H9 (cell line): ENCODE results near the gene PRLHR. TPM values are rescaled to one million over a fixed set of nuclear protein-coding genes. Genes with fewer than 3 reads are reported as not detected.

Experiments used
- DNase-seq: peaks from one replicate; pipeline ENCODE4 v3.0.0-alpha.2; 2017
- H2AFZ ChIP-seq: one replicate; pipeline ENCODE4 v1.6.1; 2013; ENCODE audit warnings: mild to moderate bottlenecking, low read length, control low read depth, moderate library complexity
- H2AK5ac ChIP-seq: 2 replicates; pipeline ENCODE4 v1.6.1; 2013; ENCODE audit warnings: low read length, control low read depth, mixed read lengths; ENCODE audit not compliant: insufficient read length
- H2BK120ac ChIP-seq: one replicate; pipeline ENCODE4 v1.6.1; 2013; ENCODE audit warnings: low read depth, mild to moderate bottlenecking, low read length, control low read depth, inconsistent platforms; ENCODE audit not compliant: poor library complexity, severe bottlenecking
- H2BK12ac ChIP-seq: 2 replicates; pipeline ENCODE4 v1.6.1; 2013; ENCODE audit warnings: low read length, control low read depth, mixed read lengths, low read depth; ENCODE audit not compliant: insufficient read length
- H2BK15ac ChIP-seq: 2 replicates; pipeline ENCODE4 v1.6.1; 2013; ENCODE audit warnings: low read depth, low read length, control low read depth
- H2BK20ac ChIP-seq: one replicate; pipeline ENCODE4 v1.6.1; 2013; ENCODE audit warnings: low read depth, mild to moderate bottlenecking, low read length, control low read depth, inconsistent platforms; ENCODE audit not compliant: poor library complexity, severe bottlenecking
- H2BK5ac ChIP-seq: 2 replicates; pipeline ENCODE4 v1.6.1; 2013; ENCODE audit warnings: low read length, control low read depth, mixed read lengths; ENCODE audit not compliant: insufficient read length
- H3K14ac ChIP-seq: 2 replicates; pipeline ENCODE4 v1.6.1; 2013; ENCODE audit warnings: low read length, control low read depth; ENCODE audit not compliant: insufficient read depth
- H3K18ac ChIP-seq: 2 replicates; pipeline ENCODE4 v1.6.1; 2013; ENCODE audit warnings: low read depth, mild to moderate bottlenecking, mixed read lengths, low read length, control low read depth; ENCODE audit not compliant: insufficient read length
- H3K23ac ChIP-seq: 2 replicates; pipeline ENCODE4 v1.6.1; 2013; ENCODE audit warnings: low read length, control low read depth, mixed read lengths, low read depth; ENCODE audit not compliant: insufficient read length
- H3K23me2 ChIP-seq: 2 replicates; pipeline ENCODE4 v1.6.1; 2013; ENCODE audit warnings: low read depth, mild to moderate bottlenecking, mixed read lengths, low read length, control low read depth; ENCODE audit not compliant: insufficient read length, poor library complexity, severe bottlenecking
- H3K27ac ChIP-seq: 2 replicates; pipeline ENCODE4 v1.5.1; 2013; ENCODE audit warnings: low read length, control low read depth, mixed read lengths, low read depth; ENCODE audit not compliant: insufficient read length
- H3K27me3 ChIP-seq: 2 replicates; pipeline ENCODE4 v1.6.1; 2013; ENCODE audit warnings: low read length, control low read depth, inconsistent platforms; ENCODE audit not compliant: insufficient read depth
- H3K4ac ChIP-seq: 2 replicates; pipeline ENCODE4 v1.6.1; 2013; ENCODE audit warnings: low read depth, mild to moderate bottlenecking, control low read depth, inconsistent platforms, low read length, moderate library complexity
- H3K4me1 ChIP-seq: 2 replicates; pipeline ENCODE4 v1.6.1; 2013; ENCODE audit warnings: low read length, control low read depth, inconsistent platforms; ENCODE audit not compliant: insufficient read depth
- H3K4me2 ChIP-seq: 2 replicates; pipeline ENCODE4 v1.6.1; 2013; ENCODE audit warnings: low read length, control low read depth, mixed read lengths; ENCODE audit not compliant: insufficient read length, insufficient read depth
- H3K56ac ChIP-seq: 2 replicates; pipeline ENCODE4 v1.6.1; 2013; ENCODE audit warnings: low read depth, mild to moderate bottlenecking, mixed read lengths, low read length, control low read depth; ENCODE audit not compliant: insufficient read length
- H3K79me1 ChIP-seq: 2 replicates; pipeline ENCODE4 v1.6.1; 2013; ENCODE audit warnings: low read depth, mild to moderate bottlenecking, moderate library complexity, low read length, control low read depth, inconsistent platforms; ENCODE audit not compliant: insufficient read depth, poor library complexity, severe bottlenecking
- H3K79me2 ChIP-seq: 2 replicates; pipeline ENCODE4 v1.6.1; 2013; ENCODE audit warnings: low read length, control low read depth, inconsistent platforms; ENCODE audit not compliant: insufficient read depth
- H3K9ac ChIP-seq: 2 replicates; pipeline ENCODE4 v1.6.1; 2013; ENCODE audit warnings: low read length, control low read depth, mixed read lengths; ENCODE audit not compliant: insufficient read length; ENCODE audit errors: extremely low read depth
- H3K9me3 ChIP-seq: one replicate; pipeline ENCODE4 v1.6.1; 2013; ENCODE audit warnings: low read depth, low read length, inconsistent platforms; ENCODE audit not compliant: control insufficient read depth
- H3T11ph ChIP-seq: one replicate; pipeline ENCODE4 v1.6.1; 2013; ENCODE audit warnings: mild to moderate bottlenecking, low read length, control low read depth, inconsistent platforms
- H4K20me1 ChIP-seq: one replicate; pipeline ENCODE4 v1.6.1; 2013; ENCODE audit not compliant: control insufficient read depth, insufficient read length, insufficient read depth
- H4K5ac ChIP-seq: 2 replicates; pipeline ENCODE4 v1.6.1; 2013; ENCODE audit warnings: low read depth, mild to moderate bottlenecking, mixed read lengths, low read length, control low read depth; ENCODE audit not compliant: insufficient read length
- H4K8ac ChIP-seq: replicated peaks from 2 replicates; pipeline ENCODE4 v1.6.1; 2013; ENCODE audit warnings: low read length, control low read depth, mixed read lengths, low read depth; ENCODE audit not compliant: insufficient read length
- H4K91ac ChIP-seq: 2 replicates; pipeline ENCODE4 v1.6.1; 2013; ENCODE audit warnings: low read depth, mild to moderate bottlenecking, moderate library complexity, mixed read lengths, low read length, control low read depth; ENCODE audit not compliant: insufficient read length
- H3K27ac Mint-ChIP-seq, 3 experiments: 2 replicates in 2 of 3; 3 replicates in 1 of 3; pipeline ENCODE4 v1.8.0; 2020 to 2021; ENCODE audit warnings: mixed read lengths in 3 of 3, mild to moderate bottlenecking in 1 of 3, moderate library complexity in 1 of 3
- H3K27me3 Mint-ChIP-seq: 2 replicates; pipeline ENCODE4 v1.8.0; 2021; ENCODE audit warnings: low read depth, mild to moderate bottlenecking, moderate library complexity, mixed read lengths
- H3K36me3 Mint-ChIP-seq, 3 experiments: 2 replicates in 2 of 3; 3 replicates in 1 of 3; pipeline ENCODE4 v1.8.0; 2020 to 2021; ENCODE audit warnings: low read depth in 3 of 3, mixed read lengths in 3 of 3; ENCODE audit not compliant: insufficient read depth in 1 of 3
- H3K4me1 Mint-ChIP-seq, 2 experiments: 2 replicates each; pipeline ENCODE4 v1.8.0; 2020; ENCODE audit warnings: mixed read lengths in 2 of 2
- H3K4me3 Mint-ChIP-seq, 2 experiments: 2 replicates in 1 of 2; 3 replicates in 1 of 2; pipeline ENCODE4 v1.8.0; 2020 to 2021; ENCODE audit warnings: mild to moderate bottlenecking in 2 of 2, mixed read lengths in 2 of 2, moderate library complexity in 1 of 2
- H3K9me3 Mint-ChIP-seq, 2 experiments: 2 replicates in 1 of 2; 3 replicates in 1 of 2; pipeline ENCODE4 v1.8.0; 2020; ENCODE audit warnings: mild to moderate bottlenecking in 2 of 2, mixed read lengths in 2 of 2, moderate library complexity in 1 of 2
- WGBS: extraction: QIAGEN DNeasy Blood & Tissue Kit; methylation state at CpG from one replicate; pipeline ENCODE4 v1.1.7; 2013; ENCODE audit warnings: missing lambda C conversion rate, low lambda C conversion rate, mixed read lengths; ENCODE audit not compliant: insufficient read length; ENCODE audit errors: extremely low coverage; 5-methylcytosine and 5-hydroxymethylcytosine counted together
- total RNA-seq: library from RNA; stranded (reverse); gene quantifications from 2 replicates; pipeline ENCODE4 v1.2.1, GENCODE V29; 2021
- TF ChIP-seq, protein P1 (sequence below): fragments of 200-600 bp; sonication (generic); conservative IDR thresholded peaks from 3 replicates; pipeline ENCODE4 v1.8.0; 2021; ENCODE audit warnings: antibody characterized with exemption, mild to moderate bottlenecking

The PRLHR gene
- total RNA-seq, 1 experiment from 2014 or later: not detected

DNA sequence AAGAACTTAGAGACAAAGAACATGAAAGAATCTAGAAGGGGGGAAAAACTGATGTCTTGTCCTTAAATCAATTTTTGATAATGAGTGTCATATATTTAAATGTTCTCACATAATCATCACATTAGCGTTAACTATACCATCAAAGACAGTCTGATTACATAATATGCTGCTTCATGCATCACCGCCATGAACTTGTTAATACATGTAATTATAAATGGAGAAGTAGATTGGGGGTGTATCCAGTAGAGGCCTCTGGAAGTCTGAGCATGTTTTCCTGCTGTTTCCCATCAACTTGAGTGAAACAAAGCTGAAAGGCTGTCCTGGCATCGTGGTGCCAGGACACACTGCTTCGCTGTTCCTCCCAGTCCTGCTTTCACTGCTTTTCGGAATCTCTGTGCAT, 48.2 kb downstream of the PRLHR start:
- no peaks in the 10 kb centered on the region for H3K4me1 ChIP-seq
- no peak overlapping the region for H3K4ac ChIP-seq
- H2BK20ac ChIP-seq: no peak overlapping the region
- no peak overlapping the region for H4K8ac ChIP-seq
- no peak for DNase-seq
- no peak overlapping the region for H2BK12ac ChIP-seq
- H2AK5ac ChIP-seq: no peak overlapping the region
- no peak overlapping the region for H3K4me2 ChIP-seq
- Mint-ChIP-seq H3K9me3 (no peaks in the 10 kb centered on the region), H3K36me3 (no peaks in the 10 kb centered on the region; a peak in 1 of 7 replicates), H3K4me1 (peaks cover 0 to 2% of the 10 kb centered on the region in 2 experiments; a peak in 1 of 4 replicates), H3K27ac (peak overlapping the region in 1 of 3 experiments; percentile 52; a peak in 1 of 7 replicates), H3K4me3 (no peak overlapping the region), H3K27me3 (peaks cover 15% of the 10 kb centered on the region)
- no peak overlapping the region for H3K18ac ChIP-seq
- H2BK5ac ChIP-seq: no peak overlapping the region
- no peaks in the 10 kb centered on the region for H3K79me2 ChIP-seq
- H3T11ph ChIP-seq: no peak overlapping the region
- no peaks in the 10 kb centered on the region for H3K27me3 ChIP-seq
- H3K79me1 ChIP-seq: no peaks in the 10 kb centered on the region
- H4K5ac ChIP-seq: no peak overlapping the region
- H3K23ac ChIP-seq: no peak overlapping the region
- no peak overlapping the region for H3K14ac ChIP-seq
- no peaks in the 10 kb centered on the region for H3K23me2 ChIP-seq
- no peak overlapping the region for H2AFZ ChIP-seq
- H3K27ac ChIP-seq: no peak overlapping the region
- TF ChIP-seq, protein P1, sequence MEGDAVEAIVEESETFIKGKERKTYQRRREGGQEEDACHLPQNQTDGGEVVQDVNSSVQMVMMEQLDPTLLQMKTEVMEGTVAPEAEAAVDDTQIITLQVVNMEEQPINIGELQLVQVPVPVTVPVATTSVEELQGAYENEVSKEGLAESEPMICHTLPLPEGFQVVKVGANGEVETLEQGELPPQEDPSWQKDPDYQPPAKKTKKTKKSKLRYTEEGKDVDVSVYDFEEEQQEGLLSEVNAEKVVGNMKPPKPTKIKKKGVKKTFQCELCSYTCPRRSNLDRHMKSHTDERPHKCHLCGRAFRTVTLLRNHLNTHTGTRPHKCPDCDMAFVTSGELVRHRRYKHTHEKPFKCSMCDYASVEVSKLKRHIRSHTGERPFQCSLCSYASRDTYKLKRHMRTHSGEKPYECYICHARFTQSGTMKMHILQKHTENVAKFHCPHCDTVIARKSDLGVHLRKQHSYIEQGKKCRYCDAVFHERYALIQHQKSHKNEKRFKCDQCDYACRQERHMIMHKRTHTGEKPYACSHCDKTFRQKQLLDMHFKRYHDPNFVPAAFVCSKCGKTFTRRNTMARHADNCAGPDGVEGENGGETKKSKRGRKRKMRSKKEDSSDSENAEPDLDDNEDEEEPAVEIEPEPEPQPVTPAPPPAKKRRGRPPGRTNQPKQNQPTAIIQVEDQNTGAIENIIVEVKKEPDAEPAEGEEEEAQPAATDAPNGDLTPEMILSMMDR: no peak
- no peaks in the 10 kb centered on the region for H4K20me1 ChIP-seq
- H2BK120ac ChIP-seq: no peak overlapping the region
- no peak overlapping the region for H3K9ac ChIP-seq
- no peak overlapping the region for H4K91ac ChIP-seq
- H3K56ac ChIP-seq: no peak overlapping the region
- WGBS: no CpG with 5 or more reads among the region's 5 CpGs
- H2BK15ac ChIP-seq: no peak overlapping the region
- no peaks in the 10 kb centered on the region for H3K9me3 ChIP-seq
